OCI-LY3 (cell line): ENCODE data around the gene NEO1.

Experiments
- H2AFZ ChIP-seq: fragments of 200-600, 300-600 bp; shearing (Covaris generic); 2 replicates; pipeline ENCODE4 v1.6.0; 2014; ENCODE audit warnings: antibody characterized with exemption, low read depth, low read length
- H3K27ac ChIP-seq: fragments of 200-600, 300-600 bp; sonication (generic); 2 replicates; pipeline ENCODE4 v1.5.1; 2014; ENCODE audit warnings: mild to moderate bottlenecking, low read length, moderate library complexity, mixed read lengths
- H3K27me3 ChIP-seq: fragments of 200-600, 300-600 bp; sonication (generic); 2 replicates; pipeline ENCODE4 v1.6.1; 2014; ENCODE audit warnings: low read depth, low read length, mixed read lengths
- H3K36me3 ChIP-seq: fragments of 200-600, 300-600 bp; sonication (generic); replicated peaks from 2 replicates; pipeline ENCODE3; 2014; ENCODE audit warnings: low read depth, low read length, mixed read lengths
- H3K4me1 ChIP-seq: fragments of 300-600, 200-600 bp; sonication (generic); 2 replicates; pipeline ENCODE4 v1.6.1; 2014; ENCODE audit warnings: low read length, mixed read lengths
- H3K4me2 ChIP-seq: fragments of 200-600, 300-600 bp; sonication (generic); 2 replicates; pipeline ENCODE4 v1.6.1; 2014; ENCODE audit warnings: low read length, mixed read lengths
- H3K4me3 ChIP-seq: fragments of 300-600, 200-600 bp; sonication (generic); 2 replicates; pipeline ENCODE4 v1.5.1; 2014; ENCODE audit warnings: antibody characterized with exemption, mild to moderate bottlenecking, low read length, moderate library complexity
- H3K79me2 ChIP-seq: fragments of 300-600, 200-600 bp; shearing (Covaris generic); 2 replicates; pipeline ENCODE4 v1.6.1; 2014; ENCODE audit warnings: mild to moderate bottlenecking, low read length, mixed read lengths
- H3K9ac ChIP-seq: fragments of 300-600, 200-600 bp; shearing (Covaris generic); 2 replicates; pipeline ENCODE4 v1.6.0; 2014; ENCODE audit warnings: mild to moderate bottlenecking, low read length, moderate library complexity
- H3K9me3 ChIP-seq: fragments of 200-600, 300-600 bp; shearing (Covaris generic); 2 replicates; pipeline ENCODE4 v1.6.1; 2014; ENCODE audit warnings: low read length, mixed read lengths; ENCODE audit not compliant: insufficient read depth
- H4K20me1 ChIP-seq: fragments of 200-600, 300-600 bp; sonication (generic); 2 replicates; pipeline ENCODE4 v1.6.1; 2016; ENCODE audit warnings: low read length, mixed read lengths; ENCODE audit not compliant: insufficient read depth
- CTCF ChIP-seq: fragments of 200-600, 300-600 bp; sonication (generic); IDR thresholded peaks from 2 replicates; pipeline ENCODE4 v1.5.1; 2014; ENCODE audit warnings: antibody characterized with exemption, low read length, low read depth
- EZH2phosphoT487 ChIP-seq: fragments of 200-600 bp; shearing (Covaris generic); IDR thresholded peaks from 2 replicates; pipeline ENCODE4 v1.6.1; 2018; ENCODE audit warnings: antibody characterized with exemption, mixed run types, low read depth

The NEO1 gene

GRCh38 chr15:73005446-73005845 is 46.8 kb upstream of the NEO1 start:
- TF ChIP-seq EZH2phosphoT487 (no peak), CTCF (no peak)
- Histone ChIP-seq H3K36me3 (no peaks in the 10 kb centered on the region), H3K27me3 (peaks cover 17% of the 10 kb centered on the region), H4K20me1 (no peaks in the 10 kb centered on the region), H3K4me1 (peaks cover 4% of the 10 kb centered on the region; the same call in 1 of the 2 replicates), H3K9me3 (no peaks in the 10 kb centered on the region), H3K27ac (no peak overlapping the region), H3K9ac (no peak overlapping the region), H3K4me3 (no peak overlapping the region), H2AFZ (no peak overlapping the region), H3K4me2 (no peak overlapping the region), H3K79me2 (no peaks in the 10 kb centered on the region)

DNA sequence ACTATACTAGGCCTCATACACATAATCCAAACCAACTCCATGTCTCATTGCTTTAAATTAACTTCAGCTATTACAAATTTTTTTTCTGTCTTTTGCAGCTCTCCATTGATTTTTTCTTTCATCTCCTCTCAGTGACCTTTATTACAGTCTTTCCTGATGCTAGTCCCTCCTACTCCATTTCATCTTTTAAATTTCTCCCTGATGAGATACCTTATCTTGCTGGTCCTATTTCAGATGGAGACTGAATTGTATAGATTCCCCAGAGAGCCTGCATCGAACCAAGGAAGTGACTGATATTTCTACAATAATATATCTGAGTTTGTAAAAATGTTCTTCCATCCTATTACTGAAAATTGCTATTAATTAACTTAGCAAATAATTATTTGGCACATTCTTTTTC is 45.7 kb upstream of the NEO1 start:
- no peak overlapping the region for H3K27ac ChIP-seq
- H4K20me1 ChIP-seq: no peaks in the 10 kb centered on the region
- peaks cover 4% of the 10 kb centered on the region; the same call in 1 of the 2 replicates for H3K4me1 ChIP-seq
- no peak overlapping the region for H3K4me2 ChIP-seq
- H3K9me3 ChIP-seq: no peaks in the 10 kb centered on the region
- H3K27me3 ChIP-seq: peaks cover 17% of the 10 kb centered on the region
- no peak overlapping the region for H3K9ac ChIP-seq
- H2AFZ ChIP-seq: no peak overlapping the region
- H3K4me3 ChIP-seq: no peak overlapping the region
- no peaks in the 10 kb centered on the region for H3K79me2 ChIP-seq
- H3K36me3 ChIP-seq: no peaks in the 10 kb centered on the region
- no peak for TF ChIP-seq CTCF
- TF ChIP-seq EZH2phosphoT487: no peak

DNA sequence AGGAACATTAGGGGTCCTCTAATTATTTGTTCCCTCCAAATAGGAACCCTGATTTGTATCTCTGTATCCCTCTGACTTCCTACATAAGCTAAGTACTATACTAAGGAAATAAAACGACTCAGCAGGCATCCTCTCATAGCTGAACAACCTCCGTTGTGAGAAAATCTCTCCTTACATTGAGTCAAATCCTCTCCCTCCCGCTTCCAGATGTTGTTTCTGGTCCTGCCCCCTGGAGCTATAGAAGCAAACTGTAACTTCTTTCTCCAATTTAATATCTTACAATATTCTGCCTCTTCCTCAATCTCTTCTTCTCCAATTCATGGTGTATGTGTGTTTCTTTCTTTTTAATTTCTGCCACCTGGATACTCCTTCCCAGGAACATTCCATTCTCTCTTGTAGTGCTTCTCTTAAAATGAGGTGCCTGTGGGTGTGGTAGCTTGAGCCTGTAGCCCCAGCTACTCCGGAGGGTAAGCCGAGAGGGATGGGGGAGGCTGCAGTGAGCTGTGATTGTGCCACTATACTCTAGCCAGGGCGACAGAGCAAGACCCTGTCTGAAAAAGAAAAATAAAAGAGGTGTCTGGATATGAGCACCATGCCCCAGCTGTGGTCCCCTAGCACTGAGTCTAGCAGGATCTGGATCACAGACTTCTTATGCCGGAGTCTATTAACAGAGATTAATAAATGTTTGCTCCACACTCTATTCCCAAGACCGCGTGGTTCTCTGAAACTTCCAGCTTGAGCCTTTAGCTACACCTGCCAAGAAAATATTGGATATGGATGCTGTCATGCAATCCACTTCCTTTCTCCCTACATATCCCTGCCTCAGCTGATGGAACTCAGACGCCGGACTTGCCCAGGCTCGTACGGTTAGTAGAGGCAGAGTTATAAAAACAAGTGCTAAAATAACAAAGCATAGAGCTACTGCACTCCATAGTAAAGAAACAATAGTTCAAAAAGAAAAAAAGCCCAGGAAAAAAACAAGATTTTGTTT is 42.9 kb upstream of the NEO1 start:
- Histone ChIP-seq H3K4me2 (no peak overlapping the region), H3K9ac (no peak overlapping the region), H3K27ac (no peak overlapping the region), H3K4me3 (no peak overlapping the region), H3K9me3 (no peaks in the 10 kb centered on the region), H4K20me1 (no peaks in the 10 kb centered on the region), H3K79me2 (no peaks in the 10 kb centered on the region), H2AFZ (no peak overlapping the region), H3K36me3 (no peaks in the 10 kb centered on the region), H3K4me1 (peaks cover 4% of the 10 kb centered on the region; the same call in 1 of the 2 replicates), H3K27me3 (peaks cover 17% of the 10 kb centered on the region)
- TF ChIP-seq EZH2phosphoT487: no peak

- H3K4me2 ChIP-seq: no peak overlapping the region
- peaks cover 17% of the 10 kb centered on the region for H3K27me3 ChIP-seq
- H3K36me3 ChIP-seq: no peaks in the 10 kb centered on the region
- no peaks in the 10 kb centered on the region for H4K20me1 ChIP-seq
- TF ChIP-seq EZH2phosphoT487 (no peak), CTCF (no peak)
- no peak overlapping the region for H2AFZ ChIP-seq
- no peak overlapping the region for H3K27ac ChIP-seq
- no peaks in the 10 kb centered on the region for H3K79me2 ChIP-seq
- H3K9me3 ChIP-seq: no peaks in the 10 kb centered on the region
- no peak overlapping the region for H3K4me3 ChIP-seq
- peaks cover 4% of the 10 kb centered on the region; the same call in 1 of the 2 replicates for H3K4me1 ChIP-seq
- no peak overlapping the region for H3K9ac ChIP-seq
Observed at GRCh38 chr15:73010154-73011152, 41.8 kb upstream of the NEO1 start.
